CD4-positive, alpha-beta T cell treated with Interleukin-10 for 1 hour (primary cell): ENCODE measurements around the gene DTX3.
"Not testable (repeated sequence)": the region's sequence is repeated elsewhere in the genome, so short reads cannot be mapped to it uniquely, and the experiment has no call there.

Source experiments
- DNase-seq: peaks from one replicate; pipeline ENCODE4 v3.0.0-alpha.2; 2020

The DTX3 gene

GRCh38 chr12:57632958-57633840 lies 28.6 kb downstream of the DTX3 start, which contains the start of gene B4GALNT1:
Gene B4GALNT1 (minus strand): TSS chr12:57633201. CDS start chr12:57632132, 1,069 bp downstream.
- peak; percentile 68 for DNase-seq

- DNase-seq = not testable (repeated sequence)
Observed at GRCh38 chr12:57636731-57637130, 32.1 kb downstream of the DTX3 start.

GRCh38 chr12:57637364-57637763 lies 32.7 kb downstream of the DTX3 start:
- no peak for DNase-seq

DNA sequence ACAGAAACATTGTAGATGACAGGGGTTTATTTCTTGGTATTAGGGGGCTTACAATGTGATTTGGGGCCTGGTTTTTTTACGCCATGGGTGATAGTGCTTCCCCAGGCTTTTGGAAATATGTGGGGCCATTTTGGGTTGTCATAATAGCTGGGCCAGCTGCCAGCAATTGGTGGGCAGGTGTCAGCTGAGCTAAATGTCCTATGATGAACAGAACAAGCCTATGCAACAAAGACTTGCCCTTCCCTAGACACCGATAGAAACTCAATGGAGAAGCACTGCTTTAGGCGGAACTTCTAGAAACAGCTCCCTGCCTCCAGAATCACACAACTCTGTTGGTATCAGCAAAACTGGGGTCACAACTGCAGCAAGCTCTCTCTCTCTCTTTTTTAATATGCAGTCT lies 33.5 kb downstream of the DTX3 start:
- DNase-seq = no peak

- no peak for DNase-seq
Observed at GRCh38 chr12:57640175-57641042, 35.8 kb downstream of the DTX3 start.

GRCh38 chr12:57641699-57642442 lies 37.2 kb downstream of the DTX3 start:
- DNase-seq = no peak

DNA sequence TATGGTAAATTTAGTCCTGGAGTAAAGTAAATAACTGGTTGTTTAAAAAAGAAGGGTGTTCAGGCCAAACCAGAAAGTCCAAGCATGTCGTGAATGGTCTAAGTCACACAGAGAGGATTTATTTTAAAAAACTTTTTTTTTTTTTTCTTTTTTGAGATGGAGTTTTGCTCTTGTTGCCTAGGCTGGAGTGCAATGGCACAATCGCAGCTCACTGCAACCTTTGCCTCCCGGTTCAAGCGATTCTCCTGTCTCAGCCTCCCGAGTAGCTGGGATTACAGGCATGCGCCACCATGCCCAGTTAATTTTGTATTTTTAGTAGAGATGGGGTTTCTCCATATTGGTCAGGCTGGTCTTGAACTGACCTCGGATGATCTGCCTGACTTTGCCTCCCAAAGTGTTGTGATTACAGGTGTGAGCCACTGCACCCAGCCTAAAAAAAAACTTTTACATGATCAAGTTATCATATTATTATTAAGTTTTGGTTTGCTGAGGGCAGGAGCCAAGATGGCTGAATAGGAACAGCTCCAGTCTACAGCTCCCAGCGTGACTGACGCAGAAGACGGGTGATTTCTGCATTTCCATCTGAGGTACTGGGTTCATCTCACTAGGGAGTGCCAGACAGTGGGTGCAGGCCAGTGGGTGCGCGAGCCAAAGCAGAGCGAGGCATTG lies 41.5 kb downstream of the DTX3 start:
- not testable (repeated sequence) for DNase-seq

GRCh38 chr12:57646659-57647049 lies 42.0 kb downstream of the DTX3 start:
- DNase-seq = not testable (repeated sequence)

GRCh38 chr12:57654042-57654441 lies 49.4 kb downstream of the DTX3 start:
- DNase-seq = no peak

- DNase-seq = no peak
Observed at GRCh38 chr12:57655541-57656240, 51.1 kb downstream of the DTX3 start.

DNA sequence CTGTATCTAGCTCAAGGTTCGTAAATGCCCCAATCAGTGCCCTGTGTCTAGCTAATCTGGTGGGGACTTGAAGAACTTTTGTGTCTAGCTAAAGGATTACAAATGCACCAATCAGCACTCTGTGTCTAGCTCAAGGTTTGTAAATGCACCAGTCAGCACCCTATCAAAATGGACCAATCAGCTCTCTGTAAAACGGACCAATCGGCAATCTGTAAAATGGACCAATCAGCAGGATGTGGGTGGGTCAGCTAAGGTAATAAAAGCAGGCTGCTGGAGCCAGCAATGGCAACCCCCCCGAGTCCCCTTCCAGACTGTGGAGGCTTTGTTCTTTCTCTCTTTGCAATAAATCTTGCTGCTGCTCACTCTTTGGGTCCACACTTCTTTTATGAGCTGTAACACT lies 51.8 kb downstream of the DTX3 start:
- DNase-seq = not testable (repeated sequence)

DNA sequence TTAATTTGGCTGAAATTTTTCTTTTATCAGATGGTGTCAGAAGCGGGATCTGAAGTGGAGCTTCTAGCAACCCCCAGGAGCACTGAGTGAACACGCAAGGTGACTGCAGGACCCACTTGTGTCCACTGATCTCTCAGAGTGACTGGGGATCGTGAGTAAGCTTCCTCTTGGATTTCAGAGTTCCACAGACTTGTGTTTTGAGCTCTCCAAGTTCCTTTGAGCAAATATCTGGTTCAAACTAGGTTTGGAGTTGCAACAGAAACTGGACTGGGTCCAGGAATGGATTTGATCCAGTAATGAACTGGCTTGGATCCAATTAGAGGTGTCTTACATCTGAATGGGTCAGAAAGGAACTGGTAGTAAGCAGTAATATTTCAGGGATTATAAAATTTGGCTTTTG lies 53.1 kb downstream of the DTX3 start:
- DNase-seq = no peak

DNA sequence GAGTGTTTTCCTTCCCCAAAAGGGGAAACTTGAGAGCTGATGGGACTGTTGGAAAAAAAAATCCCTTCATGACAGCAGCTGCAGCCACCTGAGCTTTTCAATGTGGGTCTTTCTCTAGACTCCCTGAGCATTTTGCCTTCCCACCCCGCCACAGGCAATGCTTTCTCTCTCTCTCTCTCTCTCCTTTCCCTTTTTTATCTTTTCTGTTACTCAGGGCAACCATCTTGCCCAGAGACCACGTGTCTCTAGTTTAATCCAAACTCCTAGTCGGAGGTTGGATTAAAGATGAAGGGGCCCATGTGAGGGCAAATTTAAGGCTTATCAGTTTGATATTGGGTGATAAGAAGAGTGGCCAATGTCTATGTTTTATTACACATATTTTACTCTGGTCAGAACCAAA lies 54.3 kb downstream of the DTX3 start:
- DNase-seq = no peak
